Measurements from ENCODE around the gene IL10RA. TPM values are rescaled to one million over a fixed set of nuclear protein-coding genes. Genes with fewer than 3 reads are reported as not detected.
"Not testable (repeated sequence)": the region's sequence is repeated elsewhere in the genome, so short reads cannot be mapped to it uniquely, and the experiment has no call there.

IL10RA gene
- total and polyA plus RNA-seq, 2 of the 4 experiments (the other 2 are of a cell fraction) = 0.12 TPM; not detected in 1

DNA sequence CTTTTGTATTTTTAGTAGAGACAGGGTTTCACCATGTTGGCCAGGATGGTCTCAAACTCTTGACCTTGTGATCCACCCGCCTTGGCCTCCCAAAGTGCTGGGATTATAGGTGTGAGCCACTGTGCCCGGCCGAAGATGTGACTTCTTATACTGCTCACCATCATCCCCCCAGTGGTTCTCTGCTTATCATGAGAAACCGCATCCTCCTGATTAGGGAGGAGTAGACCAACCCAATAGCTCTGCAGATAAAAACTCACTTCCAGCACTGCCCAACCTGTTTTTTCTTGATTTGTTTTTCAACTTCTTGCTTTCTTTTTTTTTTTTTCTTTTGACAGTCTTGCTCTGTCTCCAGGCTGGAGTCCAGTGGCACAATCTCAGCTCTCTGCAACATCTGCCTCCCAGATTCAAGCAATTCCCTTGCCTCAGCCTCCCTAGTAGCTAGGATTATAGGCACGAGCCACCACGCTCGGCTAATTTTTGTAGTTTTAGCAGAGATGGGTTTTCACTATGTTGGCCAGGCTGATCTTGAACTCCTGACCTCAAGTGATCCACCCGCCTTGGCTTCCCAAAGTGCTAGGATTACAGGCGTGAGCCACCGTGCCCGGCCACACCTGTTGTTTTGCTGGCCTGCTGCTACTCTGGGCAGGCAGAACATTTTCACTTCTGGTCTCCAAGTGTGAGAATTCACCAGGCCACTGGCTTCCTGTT, 21.5 kb downstream of the IL10RA start:
- WGBS, 2 experiments (ENCODE audit: extremely low coverage in 2 of 2, insufficient read length in 1 of 2) = 70% methylated on average over 3 of the region's 11 CpGs; no CpG with 5 or more reads in 1 of the 2 experiments

More for the DNA sequence above, 21.5 kb downstream of the IL10RA start:
- H3K9me1 ChIP-seq (ENCODE audit: insufficient read depth, low read length); H3K4me1 ChIP-seq (ENCODE audit: control insufficient read depth, insufficient read depth, low read length); H4K91ac ChIP-seq (ENCODE audit: insufficient read depth, low read depth, low read length); H4K8ac ChIP-seq (ENCODE audit: low read depth in 2 of 2, low read length in 2 of 2); H2BK5ac ChIP-seq (ENCODE audit: low read depth, low read length, poor library complexity, severe bottlenecking); CTCF ChIA-PET; H2BK15ac ChIP-seq (ENCODE audit: low read depth, low read length); H2AK9ac ChIP-seq (replicated peaks; ENCODE audit: low read depth, low read length, poor library complexity); BruUV-seq (replicated peaks); H3K4ac ChIP-seq (ENCODE audit: low read depth, low read length); H4K5ac ChIP-seq (ENCODE audit: low read depth, low read length); ATAC-seq (ENCODE audit: low read depth); POLR2A ChIA-PET (ENCODE audit: unreplicated experiment); dilution Hi-C loops (cut with HindIII; ENCODE audit: low sequenced_read_pairs, unreplicated experiment); H3K56ac ChIP-seq (ENCODE audit: extremely low read depth, insufficient read depth, low read length); H2AK5ac ChIP-seq (ENCODE audit: low read depth, low read length); intact Hi-C loops (cut with micrococcal nuclease); H2BK20ac ChIP-seq (ENCODE audit: low read depth, low read length); in situ Hi-C loops (cut with MboI; ENCODE audit: low sequenced_read_pairs); H2BK120ac ChIP-seq (ENCODE audit: low read depth, low read length); H3K14ac ChIP-seq (replicated peaks; ENCODE audit: low read depth, low read length); H3K4me3 ChIP-seq (ENCODE audit: insufficient read depth, low read depth, low read length); H3K36me3 ChIP-seq (ENCODE audit: control insufficient read depth, insufficient read depth, low read length); H3K27me3 ChIP-seq (ENCODE audit: control insufficient read depth, insufficient read depth, low read length); H3K23ac ChIP-seq (ENCODE audit: low read depth, low read length); H3K27ac ChIP-seq (ENCODE audit: insufficient read depth, low read length); H3K9ac ChIP-seq (ENCODE audit: low read depth, low read length); H3K79me1 ChIP-seq (ENCODE audit: low read depth in 1 of 2, low read length in 2 of 2); H2AFZ ChIP-seq (replicated peaks; ENCODE audit: low read length, poor library complexity); H3K9me3 ChIP-seq (ENCODE audit: control insufficient read depth, insufficient read depth, low read length); H3K4me2 ChIP-seq (ENCODE audit: low read depth, low read length); DNase-seq; H3K18ac ChIP-seq (ENCODE audit: low read depth, low read length); H4K20me1 ChIP-seq (ENCODE audit: insufficient read depth, low read length): not testable (repeated sequence)
